Heart right ventricle (tissue), 16 donors: Measurements from ENCODE around the gene ZXDC. TPM values are rescaled to one million over a fixed set of nuclear protein-coding genes. Genes with fewer than 3 reads are reported as not detected.
A peak's percentile ranks its signal among the peaks of the same experiment; 100 is the strongest.

Source experiments
- ATAC-seq, 8 donors: fragments of 200-7000 bp; cut with Tn5 transposase; one replicate each; pipeline ENCODE4 v1.9.1; 2020; ENCODE audit warnings: mild to moderate bottlenecking in 8 of 8, moderate library complexity in 8 of 8, moderate number of reproducible peaks in 1 of 8
- DNase-seq, 2 donors: peaks; one replicate each; pipeline ENCODE4 v3.0.0-alpha.2; 2020
- H3K27ac ChIP-seq, 10 donors: fragments of 200-600 bp; sonication (generic) in 2 of 10; one replicate each; pipeline versions ENCODE4 v1.5.0 to v1.8.0; 2020 to 2022; ENCODE audit warnings: mild to moderate bottlenecking in 3 of 10
- H3K27me3 ChIP-seq, 7 donors: fragments of 200-600 bp; one replicate each; pipeline ENCODE4 v1.8.0; 2021 to 2022; ENCODE audit warnings: mild to moderate bottlenecking in 2 of 7
- H3K36me3 ChIP-seq, 9 donors: fragments of 200-600 bp; sonication (generic) in 1 of 9; one replicate each; pipeline versions ENCODE4 v1.5.0 to v1.8.0; 2020 to 2022; ENCODE audit warnings: mild to moderate bottlenecking in 2 of 9
- H3K4me1 ChIP-seq, 9 donors: fragments of 200-600 bp; sonication (generic) in 1 of 9; one replicate each; pipeline versions ENCODE4 v1.5.0 to v1.8.0; 2020 to 2022; ENCODE audit warnings: mild to moderate bottlenecking in 4 of 9
- H3K4me3 ChIP-seq, 10 donors: fragments of 200-600 bp; sonication (generic) in 2 of 10; one replicate each; pipeline versions ENCODE4 v1.5.0 to v1.8.0; 2020 to 2022; ENCODE audit warnings: mild to moderate bottlenecking in 7 of 10, moderate library complexity in 2 of 10
- H3K9me3 ChIP-seq, 11 donors: fragments of 200-600 bp in 10 of 11; sonication (generic) in 2 of 11; one replicate each; pipeline versions ENCODE4 v1.5.0 to v1.8.0; 2013 to 2022; ENCODE audit warnings: mild to moderate bottlenecking in 2 of 11, control low read depth in 1 of 11, moderate library complexity in 1 of 11
- WGBS, 2 donors: extraction: QIAGEN DNeasy Blood & Tissue Kit; methylation state at CpG; one replicate each; pipeline ENCODE4 v1.1.7; 2013; ENCODE audit warnings: inconsistent platforms in 1 of 2; 5-methylcytosine and 5-hydroxymethylcytosine counted together
- intact Hi-C, 10 donors: fragments of 100-400 bp; cut with DNase I; formaldehyde crosslinking; loops; one replicate each; pipeline versions ENCODE4 v1.11.1 to v1.14.2; 2022
- polyA plus RNA-seq, 2 donors: library from polyadenylated mRNA; stranded (reverse); fragments of 200-250 nt; gene quantifications; one replicate each; pipeline ENCODE4 v1.2.3, GENCODE V29; 2013
- total RNA-seq, 10 donors: library from RNA; stranded (reverse); fragmentation: NEBNext Ultra II Directional in 3 of 10; extraction: Animal tissue kit (Norgen Biotek cat#: 25700) in 3 of 10; gene quantifications; one replicate each; pipeline versions ENCODE4 v1.2.1 to v1.2.4, GENCODE V29; 2021 to 2023
- TF ChIP-seq, protein P1 (sequence below), 9 donors: fragments of 200-600 bp; sonication (generic) in 2 of 9; IDR thresholded peaks; one replicate each; pipeline versions ENCODE4 v1.5.0 to v1.8.0; 2021 to 2022; ENCODE audit warnings: antibody characterized with exemption in 9 of 9, mild to moderate bottlenecking in 5 of 9, moderate library complexity in 1 of 9
- donor health status: Arrhythmogenic right ventricular cardiomyopathy.
- donor health status: ischemic (EF 13 %, LVEDD 7.1; RV severe dilation, severe dysfunction).
- donor health status: healthy with polysubstance abuse.
- donor health status: DM: no; HTN: yes; CAD: no.
- donor health status: DM: no; HTN: no; CAD: no.
- donor health status: ischemic (EF 25% LVEDD 6.9; RV normal size, moderate dysfunction).
- donor health status: ischemic (EF 25% LVEDD 5.7; RV mildly dilated, moderate dysfunction).
- donor health status: healthy.
- donor health status: DM: yes; HTN: yes; CAD: no.
- donor health status: Ischemic cardiomyopathy.
- donor health status: ischemic (EF 35%, LVEDD 5.7; RV mildly dilated, moderate dysfunction).
- donor health status: nonischemic (EF 11% LVEDD 7.7; RV severe dilation, severe dysfunction).
- donor health status: DM: yes; HTN: yes; CAD: no.
- donor health status: PGD.
- donor health status: ischemic (EF 29% LVEDD 5.4; RV normal size, mild dysfunction).
- donor health status: nonischemic (EF 23%, LVEDD 6.1; RV moderate dilation, normal function).

ZXDC gene
- total and polyA plus RNA-seq, 12 donors, result 6.6 to 25.4 (median 19.4) TPM

GRCh38 chr3:126454437-126455198 lies 21.1 kb downstream of the ZXDC start:
- H3K9me3 ChIP-seq, result no peaks in the 10 kb centered on the region
- no peak overlapping the region for H3K27ac ChIP-seq
- DNase-seq (no peak), ATAC-seq (no peak)
- TF ChIP-seq, protein P1, sequence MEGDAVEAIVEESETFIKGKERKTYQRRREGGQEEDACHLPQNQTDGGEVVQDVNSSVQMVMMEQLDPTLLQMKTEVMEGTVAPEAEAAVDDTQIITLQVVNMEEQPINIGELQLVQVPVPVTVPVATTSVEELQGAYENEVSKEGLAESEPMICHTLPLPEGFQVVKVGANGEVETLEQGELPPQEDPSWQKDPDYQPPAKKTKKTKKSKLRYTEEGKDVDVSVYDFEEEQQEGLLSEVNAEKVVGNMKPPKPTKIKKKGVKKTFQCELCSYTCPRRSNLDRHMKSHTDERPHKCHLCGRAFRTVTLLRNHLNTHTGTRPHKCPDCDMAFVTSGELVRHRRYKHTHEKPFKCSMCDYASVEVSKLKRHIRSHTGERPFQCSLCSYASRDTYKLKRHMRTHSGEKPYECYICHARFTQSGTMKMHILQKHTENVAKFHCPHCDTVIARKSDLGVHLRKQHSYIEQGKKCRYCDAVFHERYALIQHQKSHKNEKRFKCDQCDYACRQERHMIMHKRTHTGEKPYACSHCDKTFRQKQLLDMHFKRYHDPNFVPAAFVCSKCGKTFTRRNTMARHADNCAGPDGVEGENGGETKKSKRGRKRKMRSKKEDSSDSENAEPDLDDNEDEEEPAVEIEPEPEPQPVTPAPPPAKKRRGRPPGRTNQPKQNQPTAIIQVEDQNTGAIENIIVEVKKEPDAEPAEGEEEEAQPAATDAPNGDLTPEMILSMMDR (IDR thresholded peaks at IDR 0.05), result no peak
- intact Hi-C loops, result no loop called here
- WGBS, 2 donors, result 89 to 92% methylated on average over 6 of the region's 6 CpGs
- peaks cover 0 to 100% (median 43%) of the 10 kb centered on the region in 9 donors for H3K36me3 ChIP-seq
- no peak overlapping the region for H3K4me3 ChIP-seq
- peaks cover 0 to 11% (median 0%) of the 10 kb centered on the region in 9 donors for H3K4me1 ChIP-seq
- no peaks in the 10 kb centered on the region for H3K27me3 ChIP-seq

- Histone ChIP-seq H3K27me3 (no peaks in the 10 kb centered on the region), H3K27ac (no peak overlapping the region), H3K4me1 (peaks cover 0 to 11% (median 0%) of the 10 kb centered on the region in 9 donors), H3K9me3 (no peaks in the 10 kb centered on the region), H3K4me3 (no peak overlapping the region), H3K36me3 (peaks cover 0 to 100% (median 37%) of the 10 kb centered on the region in 9 donors)
- no peak for ATAC-seq
- TF ChIP-seq, protein P1 (IDR thresholded peaks at IDR 0.05), result no peak
- intact Hi-C loops, result no loop called here
- WGBS, 2 donors, result 91 to 95% methylated on average over 1 of the region's 1 CpG
- DNase-seq, result no peak
Measured at GRCh38 chr3:126454025-126454424, 21.7 kb downstream of the ZXDC start.

- Histone ChIP-seq H3K4me1 (peaks cover 0 to 14% (median 0%) of the 10 kb centered on the region in 9 donors), H3K27ac (no peak overlapping the region), H3K9me3 (no peaks in the 10 kb centered on the region), H3K36me3 (peaks cover 0 to 97% (median 31%) of the 10 kb centered on the region in 9 donors), H3K4me3 (no peak overlapping the region), H3K27me3 (no peaks in the 10 kb centered on the region)
- ATAC-seq, result no peak
- DNase-seq, result no peak
- TF ChIP-seq, protein P1 (IDR thresholded peaks at IDR 0.05), result no peak
- intact Hi-C loops, result no loop called here
- WGBS, 2 donors, result 92 to 93% methylated on average over 9 of the region's 9 CpGs
Measured at GRCh38 chr3:126452213-126452612, 23.5 kb downstream of the ZXDC start.

- Histone ChIP-seq H3K4me3 (no peak overlapping the region), H3K27ac (peak overlapping the region in 1 of 10 donors; percentile 1), H3K27me3 (no peaks in the 10 kb centered on the region), H3K4me1 (peaks cover 0 to 10% (median 0%) of the 10 kb centered on the region in 9 donors), H3K9me3 (no peaks in the 10 kb centered on the region), H3K36me3 (peaks cover 0 to 90% (median 24%) of the 10 kb centered on the region in 9 donors)
- intact Hi-C loops, result no loop called here
- TF ChIP-seq, protein P1 (IDR thresholded peaks at IDR 0.05), result no peak
- WGBS, 2 donors, result 79 to 87% methylated on average over 12 of the region's 12 CpGs
- peak in 2 of 8 donors; percentile 40 to 45 for ATAC-seq
- no peak for DNase-seq
Measured at GRCh38 chr3:126451511-126451910, 24.2 kb downstream of the ZXDC start.
